ENCODE measurements around the gene B4GALT1.

B4GALT1 gene

GRCh38 chr9:33185406-33185805, 18.3 kb upstream of the B4GALT1 start:
- no peak overlapping the region for H3K4me3 ChIP-seq (replicated peaks in 1 of 2; ENCODE audit: low read depth in 2 of 2, low read length in 2 of 2)
- TF ChIP-seq, protein P1, sequence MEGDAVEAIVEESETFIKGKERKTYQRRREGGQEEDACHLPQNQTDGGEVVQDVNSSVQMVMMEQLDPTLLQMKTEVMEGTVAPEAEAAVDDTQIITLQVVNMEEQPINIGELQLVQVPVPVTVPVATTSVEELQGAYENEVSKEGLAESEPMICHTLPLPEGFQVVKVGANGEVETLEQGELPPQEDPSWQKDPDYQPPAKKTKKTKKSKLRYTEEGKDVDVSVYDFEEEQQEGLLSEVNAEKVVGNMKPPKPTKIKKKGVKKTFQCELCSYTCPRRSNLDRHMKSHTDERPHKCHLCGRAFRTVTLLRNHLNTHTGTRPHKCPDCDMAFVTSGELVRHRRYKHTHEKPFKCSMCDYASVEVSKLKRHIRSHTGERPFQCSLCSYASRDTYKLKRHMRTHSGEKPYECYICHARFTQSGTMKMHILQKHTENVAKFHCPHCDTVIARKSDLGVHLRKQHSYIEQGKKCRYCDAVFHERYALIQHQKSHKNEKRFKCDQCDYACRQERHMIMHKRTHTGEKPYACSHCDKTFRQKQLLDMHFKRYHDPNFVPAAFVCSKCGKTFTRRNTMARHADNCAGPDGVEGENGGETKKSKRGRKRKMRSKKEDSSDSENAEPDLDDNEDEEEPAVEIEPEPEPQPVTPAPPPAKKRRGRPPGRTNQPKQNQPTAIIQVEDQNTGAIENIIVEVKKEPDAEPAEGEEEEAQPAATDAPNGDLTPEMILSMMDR (IDR thresholded peaks at IDR 0.05; ENCODE audit: low read depth, low read length): no peak
- no peak for DNase-seq (ENCODE audit: low read depth in 2 of 2)

DNA sequence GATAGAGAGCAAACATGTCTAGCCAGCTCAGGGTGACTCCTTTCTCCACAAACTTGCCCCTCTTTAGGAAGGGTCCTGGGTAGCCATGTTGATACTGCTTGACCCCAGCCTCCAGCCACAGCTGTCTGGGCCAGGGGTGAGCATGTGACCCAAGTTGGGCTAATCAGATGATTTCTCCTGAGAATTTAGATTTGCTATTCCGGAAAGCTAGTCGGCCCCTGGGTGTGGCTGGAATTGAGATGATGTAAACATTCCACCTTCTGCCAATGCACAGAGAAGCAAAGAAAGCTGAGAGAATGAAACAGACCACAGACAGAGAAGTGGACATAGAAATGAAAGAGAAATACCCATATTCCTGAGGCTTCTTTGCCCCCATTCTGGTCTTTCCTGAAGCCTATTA, 17.8 kb upstream of the B4GALT1 start:
- TF ChIP-seq, protein P1 (IDR thresholded peaks at IDR 0.05; ENCODE audit: low read depth, low read length): no peak
- DNase-seq (ENCODE audit: low read depth in 2 of 2): peak; percentile 64
- no peak overlapping the region for H3K4me3 ChIP-seq (replicated peaks in 1 of 2; ENCODE audit: low read depth in 2 of 2, low read length in 2 of 2)

DNA sequence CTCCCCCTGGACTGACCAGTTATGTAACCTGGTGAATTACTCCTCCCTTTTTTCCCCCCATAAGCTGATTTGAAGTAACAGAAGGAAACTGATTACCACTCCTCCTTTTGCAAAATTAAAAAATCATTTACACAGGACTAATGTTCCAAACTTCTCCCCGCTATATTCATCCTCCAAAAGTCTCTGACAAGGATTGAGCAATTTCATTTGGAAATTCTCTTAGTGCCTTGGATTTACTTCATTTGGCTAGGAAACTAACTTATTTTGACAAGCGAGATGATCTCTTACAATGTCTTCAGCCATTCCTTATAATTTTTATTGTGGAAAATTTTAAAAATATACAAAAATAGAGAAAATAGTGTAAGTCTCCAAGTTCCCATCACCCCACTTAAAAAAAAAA, 15.4 kb upstream of the B4GALT1 start:
- no peak for DNase-seq (ENCODE audit: low read depth in 2 of 2)
- H3K4me3 ChIP-seq (replicated peaks in 1 of 2; ENCODE audit: low read depth in 2 of 2, low read length in 2 of 2): no peak overlapping the region
- TF ChIP-seq, protein P1 (IDR thresholded peaks at IDR 0.05; ENCODE audit: low read depth, low read length): no peak

DNA sequence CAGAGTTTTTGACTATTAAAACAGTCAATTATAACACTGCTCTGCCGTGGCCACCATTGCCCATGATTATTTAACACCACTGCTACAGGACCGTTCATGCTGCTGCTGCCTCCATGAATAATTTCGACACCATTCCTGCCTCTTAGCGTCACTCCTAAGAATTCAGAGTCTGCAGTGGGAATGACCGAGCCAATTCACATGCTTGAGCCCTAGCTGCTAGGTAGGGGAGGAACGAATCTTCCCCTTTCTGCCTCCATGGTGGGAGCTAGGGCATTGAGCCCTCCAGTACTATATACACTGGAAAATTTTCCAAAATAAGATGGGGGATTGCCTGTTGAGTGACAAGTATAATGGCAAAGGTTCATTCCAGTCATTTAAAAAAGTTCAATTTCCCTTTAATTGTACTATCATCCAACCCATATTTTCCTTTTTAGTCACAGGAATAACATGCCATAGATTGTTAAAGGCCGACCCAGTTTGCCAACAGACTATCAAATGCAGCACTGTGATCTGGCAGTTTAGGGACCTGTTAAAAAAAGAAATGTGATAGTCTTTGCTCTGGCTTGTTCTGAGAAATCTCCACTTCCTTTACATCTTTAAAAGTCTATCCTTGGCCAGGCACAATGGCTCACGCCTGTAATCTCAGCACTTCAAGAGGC, 13.5 kb upstream of the B4GALT1 start:
- TF ChIP-seq, protein P1 (IDR thresholded peaks at IDR 0.05; ENCODE audit: low read depth, low read length): no peak
- no peak overlapping the region for H3K4me3 ChIP-seq (replicated peaks in 1 of 2; ENCODE audit: low read depth in 2 of 2, low read length in 2 of 2)
- DNase-seq (ENCODE audit: low read depth in 2 of 2): peak; percentile 76 to 85

DNA sequence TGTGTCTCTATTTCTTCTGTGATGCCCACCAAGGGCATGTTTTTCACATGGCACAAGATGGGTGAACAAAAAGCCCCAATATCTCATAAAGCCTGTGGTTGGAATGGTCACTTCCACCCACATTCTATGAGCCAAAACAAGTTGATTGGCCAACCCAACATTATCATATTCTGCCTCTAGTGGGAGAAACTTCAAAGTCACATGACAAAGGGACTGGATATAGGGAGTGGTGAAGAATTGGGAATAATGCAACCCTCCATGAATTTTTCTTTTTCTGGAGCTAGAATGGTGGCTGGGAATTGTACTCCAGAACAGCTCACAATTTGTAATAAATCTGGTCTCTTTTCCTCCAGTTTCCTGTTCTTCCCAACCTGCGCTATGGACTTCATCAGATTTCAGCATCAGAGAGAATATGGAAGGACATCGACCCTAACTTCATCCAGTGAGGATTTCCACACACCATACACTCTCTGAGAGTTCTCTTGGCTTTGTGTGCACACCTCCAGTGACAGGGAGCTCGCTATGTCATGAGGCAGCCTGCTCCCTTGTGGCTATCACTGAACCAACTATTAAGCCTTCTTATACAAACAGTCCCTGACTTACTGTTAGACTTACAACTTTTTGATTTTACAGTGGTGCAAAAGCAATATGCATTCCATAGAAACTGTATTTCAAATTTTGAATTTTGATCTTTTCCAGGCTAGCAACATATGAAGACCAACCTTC, 12.0 kb upstream of the B4GALT1 start:
- no peak for DNase-seq (ENCODE audit: low read depth in 2 of 2)
- TF ChIP-seq, protein P1 (IDR thresholded peaks at IDR 0.05; ENCODE audit: low read depth, low read length): no peak
- no peak overlapping the region for H3K4me3 ChIP-seq (replicated peaks in 1 of 2; ENCODE audit: low read depth in 2 of 2, low read length in 2 of 2)

- DNase-seq (ENCODE audit: low read depth in 2 of 2): no peak
- TF ChIP-seq, protein P1 (IDR thresholded peaks at IDR 0.05; ENCODE audit: low read depth, low read length): no peak
- H3K4me3 ChIP-seq (replicated peaks in 1 of 2; ENCODE audit: low read depth in 2 of 2, low read length in 2 of 2): no peak overlapping the region
Measured at GRCh38 chr9:33177639-33178038, 10.5 kb upstream of the B4GALT1 start.
